GM10248 (cell line): Measurements from ENCODE around the gene DNAJB4.

Experiments
- CTCF ChIA-PET: fragments of 300-600 bp; sonication (Branson Sonifier 250); formaldehyde crosslinking; extraction: SDS; loops from one replicate; lab custom pipeline; 2021; ENCODE audit warnings: antibody characterized with exemption; lab: Yijun Ruan, JAX
- POLR2A ChIA-PET: fragments of 350-650 bp; sonication (Branson Sonifier 250); formaldehyde crosslinking; extraction: SDS; loops from one replicate; lab custom pipeline; 2020; ENCODE audit warnings: antibody characterized with exemption; lab: Yijun Ruan, JAX
- DNase-seq: peaks from one replicate; pipeline ENCODE4 v3.0.0; 2012; ENCODE audit errors: extremely low spot score
- CTCF ChIP-seq: IDR thresholded peaks from 2 replicates; pipeline ENCODE4 v1.5.1; 2012; ENCODE audit warnings: mild to moderate bottlenecking, low read depth; ENCODE audit errors: extremely low read depth, missing control alignments, control extremely low read depth

DNAJB4 gene

DNA sequence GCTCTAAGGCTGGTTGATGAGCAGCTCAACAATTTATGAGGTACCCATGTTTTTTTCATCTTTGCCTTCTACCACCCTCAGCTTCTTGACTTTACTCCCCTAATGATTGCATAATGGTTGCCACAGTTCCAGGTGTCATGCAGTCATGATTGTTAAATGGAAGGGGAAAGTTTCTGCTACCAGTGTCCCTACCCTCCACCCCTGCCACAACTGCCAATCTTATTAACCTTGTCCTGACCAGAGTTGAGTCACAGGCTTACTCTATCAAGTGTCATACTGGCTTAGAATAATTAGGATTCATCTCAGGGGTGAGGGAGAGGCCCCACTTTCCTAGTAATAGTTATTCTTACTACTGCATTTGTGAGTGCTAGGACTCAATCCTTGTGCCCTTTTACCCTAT lies 17.9 kb upstream of the DNAJB4 start:
- ChIA-PET POLR2A (interaction anchor here (2.5 kb wide), 1 partner anchor 18 kb away, joined by 10 read pairs; the partner anchor contains the start of gene DNAJB4), CTCF (interaction anchor here (0.7 to 1.8 kb wide), 2 partner anchors 9 to 15 kb away, joined by 3 to 10 read pairs; no protein-coding TSS in a partner anchor)
- no peak for TF ChIP-seq CTCF
- no peak for DNase-seq

- ChIA-PET POLR2A (interaction anchor here (0.8 to 2.5 kb wide), 2 partner anchors 15 to 17 kb away, joined by 3 to 10 read pairs; partner anchors contain the start of gene DNAJB4), CTCF (interaction anchor here (1.4 to 1.6 kb wide), 2 partner anchors 8 to 13 kb away, joined by 5 to 11 read pairs; no protein-coding TSS in a partner anchor)
- no peak for TF ChIP-seq CTCF
These were observed 16.8 kb upstream of the DNAJB4 start for GRCh38 chr1:77987919-77988318.

GRCh38 chr1:77989744-77990143 lies 15.0 kb upstream of the DNAJB4 start:
- DNase-seq = no peak
- POLR2A ChIA-PET = interaction anchor here (2.1 kb wide), 1 partner anchor 14 kb away, joined by 20 read pairs; the partner anchor contains the start of gene DNAJB4
- no peak for TF ChIP-seq CTCF
- CTCF ChIA-PET = interaction anchor here (1.3 to 2.3 kb wide), 6 partner anchors 9 to 68 kb away, joined by 3 to 15 read pairs (median 6); partner anchors contain the start of genes DNAJB4 and FUBP1

More at GRCh38 chr1:77987919-77988318, 16.8 kb upstream of the DNAJB4 start:
- no peak for DNase-seq

- no peak for TF ChIP-seq CTCF
- POLR2A ChIA-PET = interaction anchor here (2.1 kb wide), 1 partner anchor 13 kb away, joined by 20 read pairs; the partner anchor contains the start of gene DNAJB4
- CTCF ChIA-PET = interaction anchor here (1.2 to 2.3 kb wide), 6 partner anchors 10 to 67 kb away, joined by 3 to 15 read pairs (median 6); partner anchors contain the start of genes DNAJB4 and FUBP1
- no peak for DNase-seq
These were observed 14.0 kb upstream of the DNAJB4 start for GRCh38 chr1:77990629-77991204.

DNA sequence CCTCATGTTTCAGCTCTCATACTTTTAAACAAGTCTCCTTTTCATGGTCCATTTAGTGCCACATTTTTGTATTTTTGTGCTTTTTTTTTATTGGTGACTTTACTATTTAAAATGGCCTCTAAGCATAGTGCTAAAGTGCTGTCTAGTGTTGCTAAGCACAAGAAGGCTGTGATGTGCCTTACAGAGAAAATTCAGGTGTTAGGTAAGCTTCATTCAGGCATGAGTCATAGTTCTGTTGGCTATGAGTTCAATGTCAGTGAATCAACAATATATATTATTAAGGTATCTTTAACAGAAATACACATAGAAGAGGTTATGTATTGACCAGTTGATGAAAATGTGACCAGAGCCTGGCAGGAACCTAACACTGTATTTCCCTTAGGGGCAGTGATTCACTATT lies 13.1 kb upstream of the DNAJB4 start:
- no peak for TF ChIP-seq CTCF
- CTCF ChIA-PET = interaction anchor here (1.2 to 2.3 kb wide), 5 partner anchors 10 to 46 kb away, joined by 4 to 15 read pairs (median 6); partner anchors contain the start of genes DNAJB4 and FUBP1
- POLR2A ChIA-PET = interaction anchor here (0.7 to 2.1 kb wide), 2 partner anchors 12 to 16 kb away, joined by 3 to 20 read pairs; partner anchors contain the start of gene DNAJB4
- no peak for DNase-seq

DNA sequence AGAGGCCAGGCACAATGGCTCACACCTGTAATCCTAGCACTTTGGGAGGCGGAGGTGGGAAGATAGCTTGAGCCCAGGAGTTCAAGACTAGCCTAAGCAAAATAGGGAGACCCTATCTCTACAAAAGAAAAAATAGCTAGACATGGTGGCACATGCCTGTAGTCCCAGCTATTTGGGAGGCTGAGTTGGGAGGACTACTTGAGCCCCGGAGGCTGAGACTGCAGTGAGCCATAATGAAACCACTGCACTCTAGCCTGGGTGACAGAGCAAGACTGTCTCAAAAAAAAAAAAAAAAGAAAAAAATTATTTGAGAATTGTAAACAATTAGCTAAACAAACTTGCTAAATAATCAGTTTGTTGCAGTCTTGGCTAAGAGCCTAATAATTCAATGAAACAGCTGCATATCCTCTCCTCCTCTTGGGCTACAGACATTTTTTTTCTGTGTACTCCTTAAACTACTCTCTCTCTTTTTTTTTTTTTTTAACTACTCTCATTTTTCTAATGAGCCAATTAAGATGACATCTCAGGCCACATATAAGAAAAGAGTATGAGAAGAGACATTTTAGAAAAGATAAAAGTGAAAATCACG lies 10.5 kb upstream of the DNAJB4 start:
- TF ChIP-seq CTCF = no peak
- ChIA-PET POLR2A (interaction anchor here (1.0 to 2.9 kb wide), 2 partner anchors 10 to 16 kb away, joined by 3 to 13 read pairs; partner anchors contain the start of gene DNAJB4), CTCF (interaction anchor here (1.1 to 14.3 kb wide), 4 partner anchors 8 to 120 kb away, joined by 3 to 117 read pairs (median 6); partner anchors contain the start of genes DNAJB4 and FUBP1)
- DNase-seq = no peak
